Endothelial cell of umbilical vein (primary cell): ENCODE results near the gene BZW2. TPM values are rescaled to one million over a fixed set of nuclear protein-coding genes. Genes with fewer than 3 reads are reported as not detected.

Source experiments
- BruUV-seq: library from RNA; stranded (reverse); fragments of 400-500 nt; replicated peaks from 2 replicates; lab custom pipeline; 2021; lab: Mats Ljungman, UMichigan
- CTCF ChIA-PET: fragments of 300-600, 350-600 bp; sonication (Branson Sonifier 250); formaldehyde crosslinking; loops from one replicate; lab custom pipeline; 2021; ENCODE audit warnings: antibody characterized with exemption, inconsistent platforms; lab: Charles Lee
- POLR2A ChIA-PET: fragments of 300-600, 350-600 bp; sonication (Branson Sonifier 250); formaldehyde crosslinking; loops from one replicate; lab custom pipeline; 2021; ENCODE audit warnings: antibody characterized with exemption, inconsistent platforms; lab: Charles Lee
- DNase-seq: peaks from one replicate; pipeline ENCODE4 v3.0.0-alpha.2; 2011; ENCODE audit warnings: low read depth, low spot score
- FAIRE-seq: peaks from 2 replicates; lab custom pipeline; 2011; peaks lifted over from hg19 to GRCh38; lab: Jason Lieb, UNC
- H2AFZ ChIP-seq: 2 replicates; pipeline ENCODE4 v1.6.0; 2012; ENCODE audit warnings: low read depth, low read length, control low read depth, inconsistent platforms
- H3K27ac ChIP-seq: 2 replicates; pipeline ENCODE4 v1.5.1; 2011; ENCODE audit warnings: low read depth, mild to moderate bottlenecking, control low read depth, low read length, moderate library complexity; ENCODE audit not compliant: insufficient read depth
- H3K27me3 ChIP-seq, 2 experiments: 2 replicates each; pipeline versions ENCODE4 v1.6.0 to v1.6.1; 2011; ENCODE audit warnings: low read length in 2 of 2, mixed read lengths in 1 of 2; ENCODE audit not compliant: control insufficient read depth in 2 of 2, insufficient read depth in 2 of 2
- H3K36me3 ChIP-seq, 2 experiments: 2 replicates in 1 of 2; 3 replicates in 1 of 2; pipeline ENCODE4 v1.5.1; 2011; ENCODE audit warnings: low read length in 2 of 2, mild to moderate bottlenecking in 1 of 2, moderate library complexity in 1 of 2; ENCODE audit not compliant: control insufficient read depth in 2 of 2, insufficient read depth in 2 of 2; ENCODE audit errors: extremely low read depth in 1 of 2
- H3K4me1 ChIP-seq: 3 replicates; pipeline ENCODE4 v1.5.1; 2011; ENCODE audit warnings: mild to moderate bottlenecking, low read length; ENCODE audit not compliant: control insufficient read depth, insufficient read depth; ENCODE audit errors: extremely low read depth
- H3K4me2 ChIP-seq: 2 replicates; pipeline ENCODE4 v1.6.1; 2011; ENCODE audit warnings: low read length, control low read depth, mixed read lengths; ENCODE audit not compliant: insufficient read depth
- H3K4me3 ChIP-seq, 3 experiments: fragments of 200-600 bp in 1 of 3; sonication (generic), shearing (Covaris generic) in 1 of 3; replicated peaks in 1 of 3; 2 replicates each; pipeline ENCODE4 v1.5.1; 2011 to 2016; ENCODE audit warnings: control low read depth in 3 of 3, low read length in 3 of 3, mild to moderate bottlenecking in 2 of 3, inconsistent platforms in 1 of 3, low read depth in 1 of 3, moderate library complexity in 1 of 3; ENCODE audit not compliant: insufficient read depth in 1 of 3
- H3K79me2 ChIP-seq: 2 replicates; pipeline ENCODE4 v1.6.0; 2012; ENCODE audit warnings: low read length, inconsistent platforms; ENCODE audit not compliant: control insufficient read depth, insufficient read depth
- H3K9ac ChIP-seq: replicated peaks from 2 replicates; pipeline ENCODE3; 2011; ENCODE audit warnings: low read length, control low read depth; ENCODE audit not compliant: insufficient read depth; ENCODE audit errors: extremely low read depth
- H3K9me1 ChIP-seq: replicated peaks from 3 replicates; pipeline ENCODE4 v1.6.0; 2011; ENCODE audit warnings: mild to moderate bottlenecking, low read length; ENCODE audit not compliant: control insufficient read depth, insufficient read depth; ENCODE audit errors: extremely low read depth
- H3K9me3 ChIP-seq: replicated peaks from 2 replicates; pipeline ENCODE4 v1.5.1; 2012; ENCODE audit warnings: low read length, inconsistent platforms; ENCODE audit not compliant: control insufficient read depth, insufficient read depth
- H4K20me1 ChIP-seq: replicated peaks from 2 replicates; pipeline ENCODE3; 2011; ENCODE audit warnings: mild to moderate bottlenecking, low read length; ENCODE audit not compliant: control insufficient read depth, insufficient read depth; ENCODE audit errors: extremely low read depth
- EZH2 ChIP-seq: IDR thresholded peaks from 2 replicates; pipeline ENCODE4 v1.6.1; 2012; ENCODE audit warnings: borderline replicate concordance, low read depth, mild to moderate bottlenecking, moderate library complexity, low read length, inconsistent platforms; ENCODE audit not compliant: severe bottlenecking
- FOS ChIP-seq: IDR thresholded peaks from 2 replicates; pipeline ENCODE4 v1.6.1; 2011; ENCODE audit warnings: mild to moderate bottlenecking, low read length, moderate library complexity, borderline replicate concordance; ENCODE audit not compliant: insufficient read depth
- MYC ChIP-seq: IDR thresholded peaks from one replicate; pipeline ENCODE4 v1.6.1; 2011; ENCODE audit warnings: mild to moderate bottlenecking, low read depth, low read length
- POLR2AphosphoS5 ChIP-seq: IDR thresholded peaks from 2 replicates; pipeline ENCODE4 v1.6.1; 2012; ENCODE audit warnings: low read depth, mild to moderate bottlenecking, control low read depth, low read length, moderate library complexity; ENCODE audit not compliant: insufficient read depth
- dilution Hi-C: fragments of 300-500 bp; cut with MboI; formaldehyde crosslinking; loops from one replicate; pipeline ENCODE4 v1.15.0; 2019; ENCODE audit warnings: low sequenced_read_pairs; ENCODE audit not compliant: extremely low pct_ligation_motif_present
- intact Hi-C: fragments of 100-400 bp; cut with micrococcal nuclease; formaldehyde crosslinking; loops from one replicate; pipeline ENCODE4 v1.10.0; 2022
- polyA plus RNA-seq, 4 experiments: library from polyadenylated mRNA; depleted of rRNA in 3 of 4; stranded (reverse) in 3 of 4; unstranded in 1 of 4; fragments of >200 nt; gene quantifications; 2 replicates each; pipeline versions ENCODE4 v1.2.1 to v1.2.3, GENCODE V29; 2011 to 2012; ENCODE audit warnings: missing spikeins in 1 of 4
- total RNA-seq: library from RNA; stranded (reverse); gene quantifications from 2 replicates; pipeline ENCODE4 v1.2.3, GENCODE V29; 2021
- TF ChIP-seq, protein P1 (sequence below): IDR thresholded peaks from 2 replicates; pipeline ENCODE4 v1.6.1; 2011; ENCODE audit not compliant: insufficient read depth, insufficient read length
- TF ChIP-seq, protein P2 (sequence below), 2 donors: IDR thresholded peaks; 1 replicate in 1 of 2; 2 replicates in 1 of 2; pipeline ENCODE4 v1.5.1; 2011; ENCODE audit warnings: low read length in 2 of 2, mild to moderate bottlenecking in 2 of 2, moderate library complexity in 2 of 2, control low read depth in 1 of 2, inconsistent platforms in 1 of 2, low read depth in 1 of 2; ENCODE audit not compliant: insufficient read depth in 1 of 2; ENCODE audit errors: extremely low read depth in 1 of 2

Gene BZW2
- total and polyA plus RNA-seq, 2 donors (not counting 3 experiments of a cell fraction or from before 2014, with no cell fraction given) = 39.7 to 106 TPM

DNA sequence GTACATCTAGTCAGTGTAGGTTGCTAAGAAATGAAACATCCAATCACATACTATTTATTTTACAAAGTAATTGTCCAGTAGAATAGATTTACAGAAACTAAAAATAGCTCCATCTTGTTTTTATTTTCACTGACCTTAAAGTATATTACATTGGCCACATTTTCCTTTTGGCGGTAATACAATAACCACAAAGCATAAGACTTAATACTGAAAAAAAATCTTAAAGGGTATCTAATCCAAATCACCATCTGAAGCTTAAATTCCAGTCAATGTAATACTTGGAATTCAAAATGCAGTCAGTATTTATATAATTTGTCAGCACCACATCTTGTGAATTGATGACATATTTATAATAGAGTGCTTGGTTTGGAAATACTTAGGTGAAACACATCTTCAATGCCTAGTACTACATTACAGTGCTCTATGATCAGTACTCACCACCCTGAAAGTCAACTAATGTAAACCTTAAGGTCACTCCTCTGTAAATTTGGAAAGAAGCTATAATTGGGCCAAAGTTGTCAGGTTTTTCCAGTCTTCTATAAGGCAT is 9.4 kb upstream of the BZW2 start:
- H3K27ac ChIP-seq = no peak overlapping the region
- H3K9me3 ChIP-seq = no peaks in the 10 kb centered on the region
- dilution Hi-C loops = no loop called here
- BruUV-seq = no TSS peak
- no peaks in the 10 kb centered on the region for H3K79me2 ChIP-seq
- no peaks in the 10 kb centered on the region for H3K27me3 ChIP-seq
- no peak overlapping the region for H2AFZ ChIP-seq
- H3K36me3 ChIP-seq = no peaks in the 10 kb centered on the region
- intact Hi-C loops = no loop called here
- TF ChIP-seq, protein P1, sequence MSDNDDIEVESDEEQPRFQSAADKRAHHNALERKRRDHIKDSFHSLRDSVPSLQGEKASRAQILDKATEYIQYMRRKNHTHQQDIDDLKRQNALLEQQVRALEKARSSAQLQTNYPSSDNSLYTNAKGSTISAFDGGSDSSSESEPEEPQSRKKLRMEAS = no peak
- TF ChIP-seq FOS = no peak
- TF ChIP-seq, protein P2, sequence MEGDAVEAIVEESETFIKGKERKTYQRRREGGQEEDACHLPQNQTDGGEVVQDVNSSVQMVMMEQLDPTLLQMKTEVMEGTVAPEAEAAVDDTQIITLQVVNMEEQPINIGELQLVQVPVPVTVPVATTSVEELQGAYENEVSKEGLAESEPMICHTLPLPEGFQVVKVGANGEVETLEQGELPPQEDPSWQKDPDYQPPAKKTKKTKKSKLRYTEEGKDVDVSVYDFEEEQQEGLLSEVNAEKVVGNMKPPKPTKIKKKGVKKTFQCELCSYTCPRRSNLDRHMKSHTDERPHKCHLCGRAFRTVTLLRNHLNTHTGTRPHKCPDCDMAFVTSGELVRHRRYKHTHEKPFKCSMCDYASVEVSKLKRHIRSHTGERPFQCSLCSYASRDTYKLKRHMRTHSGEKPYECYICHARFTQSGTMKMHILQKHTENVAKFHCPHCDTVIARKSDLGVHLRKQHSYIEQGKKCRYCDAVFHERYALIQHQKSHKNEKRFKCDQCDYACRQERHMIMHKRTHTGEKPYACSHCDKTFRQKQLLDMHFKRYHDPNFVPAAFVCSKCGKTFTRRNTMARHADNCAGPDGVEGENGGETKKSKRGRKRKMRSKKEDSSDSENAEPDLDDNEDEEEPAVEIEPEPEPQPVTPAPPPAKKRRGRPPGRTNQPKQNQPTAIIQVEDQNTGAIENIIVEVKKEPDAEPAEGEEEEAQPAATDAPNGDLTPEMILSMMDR (IDR thresholded peaks at IDR 0.05; ENCODE audit: extremely low read depth in 1 of 2, insufficient read depth in 1 of 2, low read depth in 1 of 2, low read length in 2 of 2) = no peak
- no peak for TF ChIP-seq POLR2AphosphoS5
- TF ChIP-seq EZH2 = no peak
- TF ChIP-seq MYC = no peak
- CTCF ChIA-PET = interaction anchor here (1.4 kb wide), 1 partner anchor 9 kb away, joined by 5 read pairs; the partner anchor contains the start of genes ANKMY2 and BZW2
- no peaks in the 10 kb centered on the region for H3K4me1 ChIP-seq
- POLR2A ChIA-PET = interaction anchor here (1.5 kb wide), 1 partner anchor 9 kb away, joined by 3 read pairs; the partner anchor contains the start of genes ANKMY2 and BZW2
- DNase-seq (no peak), FAIRE-seq (no peak)
- H4K20me1 ChIP-seq = no peaks in the 10 kb centered on the region
- H3K4me3 ChIP-seq = no peak overlapping the region
- H3K4me2 ChIP-seq = no peak overlapping the region
- no peak overlapping the region for H3K9ac ChIP-seq
- H3K9me1 ChIP-seq = no peaks in the 10 kb centered on the region
